GM23338 (cell line): ENCODE data around the gene MBOAT1. TPM values are rescaled to one million over a fixed set of nuclear protein-coding genes. Genes with fewer than 3 reads are reported as not detected.

ENCODE experiments used
- ATAC-seq: fragments of 200-7000 bp; cut with Tn5 transposase; 3 replicates; pipeline ENCODE4 v1.9.1; 2020
- DNase-seq: peaks from one replicate; pipeline ENCODE4 v3.0.0-alpha.2; 2015; ENCODE audit warnings: low spot score
- H2AFZ ChIP-seq: fragments of 200-600 bp; sonication (generic); 2 replicates; pipeline ENCODE4 v1.8.0; 2016; ENCODE audit warnings: antibody characterized with exemption, mild to moderate bottlenecking, moderate library complexity
- H3F3A ChIP-seq: fragments of 200-600 bp; sonication (generic); replicated peaks from 2 replicates; pipeline ENCODE4 v1.8.0; 2017; ENCODE audit warnings: antibody characterized with exemption, mixed run types, low read depth
- H3K27ac ChIP-seq: fragments of 200-600 bp; sonication (generic); 2 replicates; pipeline ENCODE4 v1.6.1; 2016; ENCODE audit warnings: low read depth
- H3K27me3 ChIP-seq: fragments of 200-600 bp; sonication (generic); 2 replicates; pipeline ENCODE4 v1.8.0; 2016; ENCODE audit warnings: mild to moderate bottlenecking, mixed run types, moderate library complexity; ENCODE audit not compliant: insufficient read depth
- H3K36me3 ChIP-seq: fragments of 200-600 bp; sonication (generic); 2 replicates; pipeline ENCODE4 v1.8.0; 2016; ENCODE audit warnings: mild to moderate bottlenecking; ENCODE audit not compliant: insufficient read depth
- H3K4me1 ChIP-seq: fragments of 200-600 bp; sonication (generic); 2 replicates; pipeline ENCODE4 v1.8.0; 2016; ENCODE audit warnings: mild to moderate bottlenecking, moderate library complexity; ENCODE audit not compliant: insufficient read depth
- H3K4me2 ChIP-seq: fragments of 200-600 bp; sonication (generic); 2 replicates; pipeline ENCODE4 v1.7.1; 2017; ENCODE audit warnings: mixed run types
- H3K4me3 ChIP-seq: fragments of 200-600 bp; sonication (generic); 2 replicates; pipeline ENCODE4 v1.6.1; 2016; ENCODE audit warnings: mixed run types
- H3K79me2 ChIP-seq: fragments of 200-600 bp; sonication (generic); replicated peaks from 2 replicates; pipeline ENCODE4 v1.8.0; 2017; ENCODE audit warnings: mild to moderate bottlenecking; ENCODE audit not compliant: insufficient read depth
- H3K9me2 ChIP-seq: fragments of 200-600 bp; sonication (generic); 2 replicates; pipeline ENCODE4 v1.8.0; 2017; ENCODE audit not compliant: insufficient read depth
- H4K20me1 ChIP-seq: fragments of 200-600 bp; sonication (generic); replicated peaks from 2 replicates; pipeline ENCODE4 v1.8.0; 2017; ENCODE audit warnings: mild to moderate bottlenecking; ENCODE audit not compliant: insufficient read depth
- H3K27ac Mint-ChIP-seq: 2 replicates; pipeline ENCODE4 v1.8.0; 2020; ENCODE audit warnings: inconsistent platforms, mild to moderate bottlenecking, moderate library complexity, mixed read lengths
- H3K27me3 Mint-ChIP-seq: 3 replicates; pipeline ENCODE4 v1.8.0; 2022; ENCODE audit warnings: low read depth, mild to moderate bottlenecking, moderate library complexity, mixed read lengths, inconsistent platforms; ENCODE audit not compliant: insufficient read depth, poor library complexity
- H3K36me3 Mint-ChIP-seq: 3 replicates; pipeline ENCODE4 v1.8.0; 2021; ENCODE audit warnings: low read depth, mild to moderate bottlenecking, inconsistent platforms, moderate library complexity, mixed read lengths
- H3K4me1 Mint-ChIP-seq: 3 replicates; pipeline ENCODE4 v1.8.0; 2020; ENCODE audit warnings: mild to moderate bottlenecking, inconsistent platforms, mixed read lengths
- H3K4me3 Mint-ChIP-seq: 3 replicates; pipeline ENCODE4 v1.8.0; 2021; ENCODE audit warnings: moderate library complexity, mild to moderate bottlenecking, inconsistent platforms, mixed read lengths
- H3K9me3 Mint-ChIP-seq: 3 replicates; pipeline ENCODE4 v1.8.0; 2020; ENCODE audit warnings: moderate library complexity, mild to moderate bottlenecking, inconsistent platforms, mixed read lengths
- CREB1 ChIP-seq: fragments of 250-450 bp; sonication (Bioruptor Pico); IDR thresholded peaks from 2 replicates; pipeline ENCODE4 v1.5.0; 2020; ENCODE audit warnings: low read depth, mild to moderate bottlenecking, moderate library complexity
- CTCF ChIP-seq, 2 experiments: fragments of 200-600 bp in 1 of 2; sonication (generic) in 1 of 2; conservative IDR thresholded peaks; 2 replicates each; pipeline versions ENCODE4 v1.5.1 to v1.6.1; 2016 to 2017; ENCODE audit warnings: antibody characterized with exemption in 2 of 2, low read depth in 2 of 2, mild to moderate bottlenecking in 2 of 2, moderate library complexity in 1 of 2
- ETS1 ChIP-seq: IDR thresholded peaks from 2 replicates; pipeline ENCODE4 v1.6.1; 2016; ENCODE audit warnings: antibody characterized with exemption
- EZH2 ChIP-seq: fragments of 200-600 bp; sonication (generic); IDR thresholded peaks from one replicate; pipeline ENCODE4 v1.8.0; 2017; ENCODE audit warnings: antibody characterized with exemption, mild to moderate bottlenecking, low read depth; ENCODE audit not compliant: unreplicated experiment
- EZH2phosphoT487 ChIP-seq: fragments of 200-600 bp; sonication (generic); IDR thresholded peaks from one replicate; pipeline ENCODE4 v1.8.1; 2018; ENCODE audit warnings: antibody characterized with exemption; ENCODE audit not compliant: unreplicated experiment
- JUNB ChIP-seq: IDR thresholded peaks from one replicate; pipeline ENCODE4 v1.6.1; 2016; ENCODE audit warnings: antibody characterized with exemption; ENCODE audit not compliant: unreplicated experiment
- NANOG ChIP-seq: IDR thresholded peaks from 2 replicates; pipeline ENCODE4 v1.6.1; 2016; ENCODE audit warnings: antibody characterized with exemption, borderline replicate concordance
- POLR2AphosphoS5 ChIP-seq: IDR thresholded peaks from 2 replicates; pipeline ENCODE4 v1.6.1; 2016; ENCODE audit warnings: antibody characterized with exemption, low read depth
- REST ChIP-seq: IDR thresholded peaks from one replicate; pipeline ENCODE4 v1.6.1; 2018; ENCODE audit warnings: antibody characterized with exemption; ENCODE audit not compliant: unreplicated experiment
- STAT1 ChIP-seq: IDR thresholded peaks from one replicate; pipeline ENCODE4 v1.6.1; 2016; ENCODE audit warnings: antibody characterized with exemption; ENCODE audit not compliant: unreplicated experiment
- ZNF114 ChIP-seq: fragments of 250-450 bp; sonication (Bioruptor Pico); IDR thresholded peaks from 2 replicates; pipeline ENCODE4 v1.5.0; 2020; ENCODE audit warnings: mild to moderate bottlenecking, moderate library complexity
- ZNF331 ChIP-seq: fragments of 250-450 bp; sonication (Bioruptor Pico); IDR thresholded peaks from 2 replicates; pipeline ENCODE4 v1.5.0; 2020; ENCODE audit warnings: low read depth, mild to moderate bottlenecking, moderate library complexity
- ZNF462 ChIP-seq: fragments of 250-450 bp; sonication (Bioruptor Pico); IDR thresholded peaks from 2 replicates; pipeline ENCODE4 v1.5.0; 2020; ENCODE audit warnings: mild to moderate bottlenecking, moderate library complexity
- polyA plus RNA-seq: library from polyadenylated mRNA; unstranded; fragments of >200 nt; fragmentation: Nextera tagmentation; extraction: Ambion mirVana; gene quantifications from 2 replicates; pipeline ENCODE4 v1.2.1, GENCODE V29; 2016
- total RNA-seq: library from RNA; depleted of rRNA; stranded (reverse); fragments of >200 nt; shearing (Covaris generic); gene quantifications from 2 replicates; pipeline ENCODE4 v1.2.3, GENCODE V29; 2014

MBOAT1 gene
- total and polyA plus RNA-seq, 2 experiments from 2014 or later: 3.8 to 18.6 TPM

GRCh38 chr6:20236344-20236743 lies 24.1 kb upstream of the MBOAT1 start:
- H3F3A ChIP-seq: no peaks in the 10 kb centered on the region
- no peaks in the 10 kb centered on the region for H3K9me2 ChIP-seq
- DNase-seq (no peak), ATAC-seq (no peak)
- Mint-ChIP-seq H3K36me3 (no peaks in the 10 kb centered on the region; the same call in 2 of the 3 replicates), H3K27ac (no peak overlapping the region), H3K9me3 (peaks cover 11% of the 10 kb centered on the region; the same call in 1 of the 3 replicates), H3K27me3 (peaks cover 2% of the 10 kb centered on the region), H3K4me1 (peaks cover 4% of the 10 kb centered on the region; the same call in 2 of the 3 replicates), H3K4me3 (no peak overlapping the region)
- H3K4me1 ChIP-seq: peaks cover 14% of the 10 kb centered on the region
- H2AFZ ChIP-seq: no peak overlapping the region
- H3K4me3 ChIP-seq: no peak overlapping the region
- TF ChIP-seq ZNF331 (CRISPR knock-in tag) (no peak), EZH2 (no peak), NANOG (no peak), ETS1 (no peak), ZNF462 (CRISPR knock-in tag) (no peak), JUNB (no peak), REST (no peak), CTCF (conservative IDR thresholded peaks at IDR 0.05; ENCODE audit: low read depth in 2 of 2) (no peak), EZH2phosphoT487 (no peak), STAT1 (no peak), CREB1 (no peak), POLR2AphosphoS5 (no peak), ZNF114 (CRISPR knock-in tag) (no peak)
- H3K4me2 ChIP-seq: no peak overlapping the region
- H3K36me3 ChIP-seq: no peaks in the 10 kb centered on the region
- H3K79me2 ChIP-seq: no peaks in the 10 kb centered on the region
- no peak overlapping the region for H3K27ac ChIP-seq
- H3K27me3 ChIP-seq: no peaks in the 10 kb centered on the region
- H4K20me1 ChIP-seq: no peaks in the 10 kb centered on the region
